GM12874 (cell line): ENCODE measurements around the gene CRIP1.

Experiments used
- CTCF ChIP-seq: IDR thresholded peaks from 2 replicates; pipeline ENCODE4 v1.5.1; 2011; ENCODE audit warnings: low read depth, mild to moderate bottlenecking, control low read depth, low read length, moderate library complexity; ENCODE audit not compliant: insufficient read depth

CRIP1 gene

GRCh38 chr14:105527381-105527825, 40.7 kb downstream of the CRIP1 start:
- no peak for TF ChIP-seq CTCF

- peak; percentile 96 for TF ChIP-seq CTCF
Observed at GRCh38 chr14:105527826-105528585, 41.3 kb downstream of the CRIP1 start.

GRCh38 chr14:105528586-105529318, 42.1 kb downstream of the CRIP1 start:
- no peak for TF ChIP-seq CTCF

- TF ChIP-seq CTCF, result no peak
Observed at GRCh38 chr14:105529319-105529568, 42.6 kb downstream of the CRIP1 start.

GRCh38 chr14:105529569-105530284, 43.0 kb downstream of the CRIP1 start:
- no peak for TF ChIP-seq CTCF

- TF ChIP-seq CTCF, result no peak
Observed at GRCh38 chr14:105530285-105531087, 43.8 kb downstream of the CRIP1 start.
